ENCODE measurements around the gene TSKU. TPM values are rescaled to one million over a fixed set of nuclear protein-coding genes. Genes with fewer than 3 reads are reported as not detected.
"Not testable (repeated sequence)": the region's sequence is repeated elsewhere in the genome, so short reads cannot be mapped to it uniquely, and the experiment has no call there.

Gene TSKU
- total RNA-seq, 4 donors from 2014 or later, result 27.2 to 152 (median 87.2) TPM

- Histone ChIP-seq H3K4me3 (no peak overlapping the region), H3K36me3 (no peaks in the 10 kb centered on the region), H3K27me3 (no peaks in the 10 kb centered on the region), H3K27ac (no peak overlapping the region), H3K4me1 (peaks cover 0 to under 1% (median 0%) of the 10 kb centered on the region in 4 donors), H3K9me3 (peaks cover 0 to 3% (median 1%) of the 10 kb centered on the region in 4 donors)
- peak in 1 of 3 donors; percentile 77 for DNase-seq
- peak in 5 of 6 experiments; percentile 45 to 85 (median 82) for TF ChIP-seq CTCF (IDR thresholded peaks at IDR 0.05)
- no peak for TF ChIP-seq POLR2A (IDR thresholded peaks at IDR 0.05)
These were observed 27.1 kb downstream of the TSKU start for GRCh38 chr11:76810151-76810853.

GRCh38 chr11:76811259-76811658 lies 28.1 kb downstream of the TSKU start:
- no peak for DNase-seq
- TF ChIP-seq CTCF (IDR thresholded peaks at IDR 0.05) (no peak), POLR2A (IDR thresholded peaks at IDR 0.05) (no peak)
- Histone ChIP-seq H3K9me3 (peaks cover 0 to 8% (median 3%) of the 10 kb centered on the region in 4 donors), H3K36me3 (no peaks in the 10 kb centered on the region), H3K27me3 (no peaks in the 10 kb centered on the region), H3K27ac (no peak overlapping the region), H3K4me1 (no peaks in the 10 kb centered on the region), H3K4me3 (no peak overlapping the region)

GRCh38 chr11:76814414-76814813 lies 31.3 kb downstream of the TSKU start:
- Histone ChIP-seq H3K4me3 (no peak overlapping the region), H3K36me3 (no peaks in the 10 kb centered on the region), H3K4me1 (no peaks in the 10 kb centered on the region), H3K9me3 (peaks cover 0 to 8% (median 3%) of the 10 kb centered on the region in 4 donors), H3K27ac (no peak overlapping the region), H3K27me3 (no peaks in the 10 kb centered on the region)
- no peak for TF ChIP-seq CTCF (IDR thresholded peaks at IDR 0.05)
- TF ChIP-seq POLR2A (IDR thresholded peaks at IDR 0.05), result no peak
- no peak for DNase-seq

DNA sequence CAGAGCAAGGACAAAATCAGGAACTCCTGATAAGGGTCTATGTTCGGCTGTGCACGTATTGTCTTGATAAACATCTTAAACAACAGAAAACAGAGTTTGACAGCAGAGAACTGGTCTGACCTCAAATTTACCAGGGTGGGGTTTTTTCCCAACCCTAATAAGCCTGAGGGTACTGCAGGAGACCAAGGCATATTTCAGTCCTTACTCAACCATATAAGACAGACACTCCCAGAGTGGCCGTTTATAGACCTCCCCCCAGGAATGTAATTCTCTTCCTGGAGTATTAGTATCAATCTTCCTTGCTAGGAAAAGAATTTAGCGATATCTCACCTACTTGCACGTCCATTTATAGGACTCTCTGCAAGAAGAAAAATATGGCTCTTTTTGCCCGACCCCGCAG lies 32.5 kb downstream of the TSKU start:
- not testable (repeated sequence) for H3K27me3 ChIP-seq, H3K27ac ChIP-seq, H3K4me1 ChIP-seq, H3K36me3 ChIP-seq, H3K9me3 ChIP-seq, H3K4me3 ChIP-seq, DNase-seq

- no peak overlapping the region for H3K4me3 ChIP-seq
- no peaks in the 10 kb centered on the region for H3K27me3 ChIP-seq
- H3K36me3 ChIP-seq, result no peaks in the 10 kb centered on the region
- no peaks in the 10 kb centered on the region for H3K4me1 ChIP-seq
- no peak overlapping the region for H3K27ac ChIP-seq
- no peak for DNase-seq
- TF ChIP-seq CTCF (IDR thresholded peaks at IDR 0.05) (no peak), POLR2A (IDR thresholded peaks at IDR 0.05) (no peak)
- H3K9me3 ChIP-seq, result peaks cover 0 to 5% (median 2%) of the 10 kb centered on the region in 4 donors
These were observed 37.0 kb downstream of the TSKU start for GRCh38 chr11:76820184-76820566.

- not testable (repeated sequence) for H3K27ac ChIP-seq, H3K36me3 ChIP-seq, H3K4me3 ChIP-seq, DNase-seq, H3K9me3 ChIP-seq, H3K4me1 ChIP-seq, H3K27me3 ChIP-seq
These were observed 38.2 kb downstream of the TSKU start for GRCh38 chr11:76821396-76821795.

GRCh38 chr11:76822406-76822805 lies 39.2 kb downstream of the TSKU start:
- Histone ChIP-seq H3K36me3 (no peaks in the 10 kb centered on the region), H3K27me3 (no peaks in the 10 kb centered on the region), H3K4me1 (no peaks in the 10 kb centered on the region), H3K4me3 (no peak overlapping the region), H3K9me3 (no peaks in the 10 kb centered on the region), H3K27ac (no peak overlapping the region)
- no peak for TF ChIP-seq POLR2A (IDR thresholded peaks at IDR 0.05)
- no peak for TF ChIP-seq CTCF (IDR thresholded peaks at IDR 0.05)
- no peak for DNase-seq

All from Peyer's patch (tissue), 4 donors.